ENCODE data around the gene HOXA7. TPM values are rescaled to one million over a fixed set of nuclear protein-coding genes. Genes with fewer than 3 reads are reported as not detected.

Gene HOXA7
- polyA plus RNA-seq, 1 of the 3 experiments (the other 2 are of a cell fraction): not detected

GRCh38 chr7:27171325-27171636 lies 14.8 kb upstream of the HOXA7 start:
- H3F3A ChIP-seq (replicated peaks; ENCODE audit: insufficient read depth): peaks cover 9% of the 10 kb centered on the region
- no peak for TF ChIP-seq CHD2 (IDR thresholded peaks at IDR 0.05; ENCODE audit: low read length, partially characterized antibody)
- TF ChIP-seq ELF1 (IDR thresholded peaks at IDR 0.05): no peak
- TF ChIP-seq EZH2phosphoT487 (IDR thresholded peaks at IDR 0.05; ENCODE audit: borderline replicate concordance, low read depth): 0 out of 2 replicates have a peak, but pooled peaks have one; percentile 26
- no peak for TF ChIP-seq YY1 (IDR thresholded peaks at IDR 0.05; ENCODE audit: low read depth)
- no peak for TF ChIP-seq SMC3 (IDR thresholded peaks at IDR 0.05; ENCODE audit: low read depth, low read length)
- TF ChIP-seq REST (IDR thresholded peaks at IDR 0.05; ENCODE audit: low read depth, low read length): no peak
- no peak for TF ChIP-seq PBX3 (IDR thresholded peaks at IDR 0.05)
- ChIA-PET CTCF (interaction anchor here (0.7 to 12.3 kb wide), 9 partner anchors 3 to 802 kb away, joined by 3 to 205 read pairs (median 4); partner anchors contain the start of genes HOXA10, HOXA3, HOXA7 and HOXA9), POLR2A (no interaction called here)
- DNase-seq: no peak
- H3K9ac ChIP-seq: no peak overlapping the region
- 28% methylated on average over 8 of the region's 8 CpGs for WGBS (ENCODE audit: low lambda C conversion rate)
- no peak overlapping the region for H3K4me2 ChIP-seq
- no peaks in the 10 kb centered on the region for H3K36me3 ChIP-seq (replicated peaks in 1 of 2; ENCODE audit: control insufficient read depth in 1 of 2, insufficient read depth in 2 of 2, low read length in 1 of 2)
- H3K9me2 ChIP-seq: no peaks in the 10 kb centered on the region
- H3K4me1 ChIP-seq (ENCODE audit: control insufficient read depth in 1 of 2, insufficient read depth in 2 of 2, low read depth in 1 of 2, low read length in 1 of 2): peaks cover 0 to 2% of the 10 kb centered on the region in 2 experiments; a peak in 1 of 4 replicates
- H3K27me3 ChIP-seq (ENCODE audit: insufficient read depth): peaks cover 100% of the 10 kb centered on the region
- H3K4me3 ChIP-seq (ENCODE audit: low read depth in 2 of 2, low read length in 1 of 2): no peak overlapping the region
- no peaks in the 10 kb centered on the region for H3K9me3 ChIP-seq
- no peak overlapping the region for H2AFZ ChIP-seq (ENCODE audit: low read depth)
- H3K27ac ChIP-seq (ENCODE audit: low read depth in 2 of 2, low read length in 1 of 2): no peak overlapping the region
- peaks cover 13% of the 10 kb centered on the region for H4K20me1 ChIP-seq (ENCODE audit: insufficient read depth)
- H3K79me2 ChIP-seq (ENCODE audit: insufficient read depth): no peaks in the 10 kb centered on the region

- no peak for DNase-seq
- peaks cover 100% of the 10 kb centered on the region for H3K27me3 ChIP-seq (ENCODE audit: insufficient read depth)
- H3K9ac ChIP-seq: no peak overlapping the region
- POLR2A ChIA-PET: no interaction called here
- no peaks in the 10 kb centered on the region for H3K9me3 ChIP-seq
- H3K4me1 ChIP-seq (ENCODE audit: control insufficient read depth in 1 of 2, insufficient read depth in 2 of 2, low read depth in 1 of 2, low read length in 1 of 2): peaks cover 0 to 2% of the 10 kb centered on the region in 2 experiments; a peak in 1 of 4 replicates
- no peak overlapping the region for H3K4me2 ChIP-seq
- no peak overlapping the region for H3K4me3 ChIP-seq (ENCODE audit: low read depth in 2 of 2, low read length in 1 of 2)
- peaks cover 9% of the 10 kb centered on the region for H3F3A ChIP-seq (replicated peaks; ENCODE audit: insufficient read depth)
- no peaks in the 10 kb centered on the region for H3K79me2 ChIP-seq (ENCODE audit: insufficient read depth)
- CTCF ChIA-PET: interaction anchor here (0.7 to 12.3 kb wide), 9 partner anchors 4 to 801 kb away, joined by 3 to 205 read pairs (median 6); partner anchors contain the start of genes HOXA10, HOXA3, HOXA7 and HOXA9
- H3K27ac ChIP-seq (ENCODE audit: low read depth in 2 of 2, low read length in 1 of 2): no peak overlapping the region
- no peak overlapping the region for H2AFZ ChIP-seq (ENCODE audit: low read depth)
- peak; percentile 77 for TF ChIP-seq EZH2phosphoT487 (IDR thresholded peaks at IDR 0.05; ENCODE audit: borderline replicate concordance, low read depth)
- no peak for TF ChIP-seq ZBTB33 (IDR thresholded peaks at IDR 0.05; ENCODE audit: borderline replicate concordance, low read depth)
- WGBS (ENCODE audit: low lambda C conversion rate): 15% methylated on average over 11 of the region's 11 CpGs
- no peaks in the 10 kb centered on the region for H3K9me2 ChIP-seq
- H3K36me3 ChIP-seq (replicated peaks in 1 of 2; ENCODE audit: control insufficient read depth in 1 of 2, insufficient read depth in 2 of 2, low read length in 1 of 2): no peaks in the 10 kb centered on the region
- peaks cover 13% of the 10 kb centered on the region for H4K20me1 ChIP-seq (ENCODE audit: insufficient read depth)
These were observed 14.2 kb upstream of the HOXA7 start for GRCh38 chr7:27170426-27171324.

Measured in SK-N-SH (cell line).